B cell (primary cell): Measurements from ENCODE around the gene CAB39L. TPM values are rescaled to one million over a fixed set of nuclear protein-coding genes. Genes with fewer than 3 reads are reported as not detected.

ENCODE experiments used
- ATAC-seq: fragments of 200-7000 bp; cut with Tn5 transposase; one replicate; pipeline ENCODE4 v1.10.0; 2021; ENCODE audit warnings: low read depth, mild to moderate bottlenecking, moderate number of reproducible peaks, moderate library complexity
- CTCF ChIA-PET: fragments of 350-600 bp; sonication (Branson Sonifier 250); formaldehyde crosslinking; loops from one replicate; lab custom pipeline; 2021; ENCODE audit warnings: antibody characterized with exemption, inconsistent platforms; lab: Charles Lee
- POLR2A ChIA-PET: fragments of 350-600 bp; sonication (Branson Sonifier 250); formaldehyde crosslinking; loops from one replicate; lab custom pipeline; 2021; ENCODE audit warnings: antibody characterized with exemption; lab: Charles Lee
- DNase-seq: peaks from one replicate; pipeline ENCODE4 v3.0.0; 2013
- H2AFZ ChIP-seq: 2 replicates; pipeline ENCODE4 v1.6.1; 2012; ENCODE audit warnings: mild to moderate bottlenecking, low read depth, low read length; ENCODE audit not compliant: insufficient read depth, poor library complexity, severe bottlenecking
- H3K27ac ChIP-seq, 2 donors: 1 replicate in 1 of 2; 2 replicates in 1 of 2; pipeline ENCODE4 v1.5.1; 2012 to 2013; ENCODE audit warnings: low read length in 2 of 2, mild to moderate bottlenecking in 2 of 2, moderate library complexity in 1 of 2
- H3K27me3 ChIP-seq, 4 experiments: fragments of 200-600 bp in 1 of 4; sonication (generic) in 1 of 4; replicated peaks in 1 of 4; 1 replicate in 2 of 4; 2 replicates in 2 of 4; pipeline versions ENCODE4 v1.6.1 to v1.7.0; 2013 to 2016; ENCODE audit warnings: low read length in 3 of 4, mild to moderate bottlenecking in 2 of 4, mixed read lengths in 1 of 4, moderate library complexity in 1 of 4; ENCODE audit not compliant: insufficient read depth in 4 of 4, control insufficient read depth in 3 of 4; ENCODE audit errors: control extremely low read depth in 1 of 4
- H3K36me3 ChIP-seq, 2 experiments: replicated peaks in 1 of 2; 1 replicate in 1 of 2; 2 replicates in 1 of 2; pipeline versions ENCODE4 v1.6.1 to v1.7.1; 2013; ENCODE audit warnings: low read length in 1 of 2; ENCODE audit not compliant: insufficient read depth in 2 of 2, control insufficient read depth in 1 of 2; ENCODE audit errors: control extremely low read depth in 1 of 2, extremely low read depth in 1 of 2
- H3K4me1 ChIP-seq, 2 donors: fragments of 200-600 bp in 1 of 2; sonication (generic) in 1 of 2; 1 replicate in 1 of 2; 2 replicates in 1 of 2; pipeline versions ENCODE4 v1.5.1 to v1.6.1; 2013 to 2017; ENCODE audit warnings: low read length in 2 of 2; ENCODE audit not compliant: control insufficient read depth in 2 of 2, insufficient read depth in 2 of 2
- H3K4me2 ChIP-seq: replicated peaks from 2 replicates; pipeline ENCODE3; 2012; ENCODE audit warnings: mild to moderate bottlenecking, low read depth, low read length; ENCODE audit not compliant: poor library complexity, severe bottlenecking
- H3K4me3 ChIP-seq, 5 experiments: fragments of 200-600 bp in 1 of 5; sonication (generic) in 1 of 5; 1 replicate in 3 of 5; 2 replicates in 2 of 5; pipeline versions ENCODE4 v1.5.1 to v1.7.0; 2011 to 2016; ENCODE audit warnings: low read length in 4 of 5, mild to moderate bottlenecking in 4 of 5, low read depth in 2 of 5, control low read depth in 1 of 5, moderate library complexity in 1 of 5; ENCODE audit not compliant: insufficient read depth in 1 of 5; ENCODE audit errors: control extremely low read depth in 1 of 5, extremely low read depth in 1 of 5
- H3K79me2 ChIP-seq: fragments of 200-600 bp; sonication (generic); one replicate; pipeline ENCODE4 v1.6.0; 2016; ENCODE audit warnings: low read length; ENCODE audit not compliant: control insufficient read depth, insufficient read depth
- H3K9ac ChIP-seq: fragments of 200-600 bp; sonication (generic); 2 replicates; pipeline ENCODE4 v1.6.1; 2017; ENCODE audit warnings: mild to moderate bottlenecking, low read length, moderate library complexity
- H3K9me3 ChIP-seq, 3 donors: one replicate each; pipeline versions ENCODE4 v1.6.1 to v1.7.1; 2013; ENCODE audit warnings: low read length in 2 of 3; ENCODE audit not compliant: control insufficient read depth in 2 of 3, insufficient read depth in 1 of 3; ENCODE audit errors: control extremely low read depth in 1 of 3
- H4K20me1 ChIP-seq: 2 replicates; pipeline ENCODE4 v1.6.0; 2012; ENCODE audit warnings: mild to moderate bottlenecking, low read length; ENCODE audit not compliant: insufficient read depth, control insufficient read depth, poor library complexity, severe bottlenecking
- H3K27ac Mint-ChIP-seq: one replicate; pipeline ENCODE4 v1.8.0; 2021; ENCODE audit warnings: mixed read lengths
- H3K27me3 Mint-ChIP-seq: one replicate; pipeline ENCODE4 v1.8.0; 2021; ENCODE audit warnings: mixed read lengths
- H3K4me1 Mint-ChIP-seq: one replicate; pipeline ENCODE4 v1.8.0; 2021; ENCODE audit warnings: mixed read lengths
- H3K4me3 Mint-ChIP-seq: one replicate; pipeline ENCODE4 v1.8.0; 2021; ENCODE audit warnings: mixed read lengths
- H3K9me3 Mint-ChIP-seq: one replicate; pipeline ENCODE4 v1.8.0; 2022; ENCODE audit warnings: mixed read lengths; ENCODE audit not compliant: insufficient read depth
- CTCF ChIP-seq: fragments of 200-600 bp; IDR thresholded peaks from one replicate; pipeline ENCODE4 v1.8.0; 2022; ENCODE audit warnings: antibody characterized with exemption, mild to moderate bottlenecking
- EZH2 ChIP-seq: IDR thresholded peaks from 2 replicates; pipeline ENCODE4 v1.6.1; 2012; ENCODE audit warnings: borderline replicate concordance, low read depth, mild to moderate bottlenecking, moderate library complexity, low read length; ENCODE audit not compliant: insufficient read depth, poor library complexity, severe bottlenecking
- WGBS: methylation state at CpG from one replicate; pipeline ENCODE4 v1.1.5; 2013; ENCODE audit warnings: missing lambda C conversion rate; ENCODE audit not compliant: insufficient coverage; 5-methylcytosine and 5-hydroxymethylcytosine counted together
- intact Hi-C: fragments of 100-400 bp; cut with micrococcal nuclease; formaldehyde crosslinking; loops from one replicate; pipeline ENCODE4 v1.10.0; 2022
- polyA plus RNA-seq: library from polyadenylated mRNA; depleted of rRNA; stranded (reverse); fragments of >200 nt; gene quantifications from 2 replicates; pipeline ENCODE4 v1.2.3, GENCODE V29; 2012
- total RNA-seq, 2 donors: library from RNA; stranded (reverse); fragments of 120-200 nt in 1 of 2; gene quantifications; 1 replicate in 1 of 2; 2 replicates in 1 of 2; pipeline versions ENCODE4 v1.2.3 to v1.2.4, GENCODE V29; 2013 to 2022

CAB39L gene
- total and polyA plus RNA-seq, 2 donors (not counting 1 experiment from before 2014, with no cell fraction given), result 1.5 to 9.6 TPM

GRCh38 chr13:49466292-49466838, 22.5 kb upstream of the CAB39L start:
- Histone ChIP-seq H3K9me3 (peaks cover 7 to 8% (median 7%) of the 10 kb centered on the region in 3 donors), H3K9ac (no peak overlapping the region), H3K4me2 (no peak overlapping the region), H3K79me2 (no peaks in the 10 kb centered on the region), H3K36me3 (peaks cover 12 to 66% of the 10 kb centered on the region in 2 experiments), H4K20me1 (no peaks in the 10 kb centered on the region), H3K27ac (no peak overlapping the region), H2AFZ (no peak overlapping the region), H3K4me3 (no peak overlapping the region), H3K27me3 (no peaks in the 10 kb centered on the region), H3K4me1 (no peaks in the 10 kb centered on the region)
- TF ChIP-seq CTCF (no peak), EZH2 (no peak)
- intact Hi-C loops, result no loop called here
- Mint-ChIP-seq H3K9me3 (no peaks in the 10 kb centered on the region), H3K27ac (no peak overlapping the region), H3K4me1 (no peaks in the 10 kb centered on the region), H3K27me3 (no peaks in the 10 kb centered on the region), H3K4me3 (no peak overlapping the region)
- ATAC-seq (no peak), DNase-seq (no peak)
- no CpG with 5 or more reads among the region's 5 CpGs for WGBS
- POLR2A ChIA-PET, result no interaction called here
- CTCF ChIA-PET, result interaction anchor here (0.5 to 0.9 kb wide), 5 partner anchors 26 to 218 kb away, joined by 3 to 4 read pairs (median 3); partner anchors contain the start of gene PHF11

GRCh38 chr13:49464621-49465325, 20.9 kb upstream of the CAB39L start:
- H2AFZ ChIP-seq, result no peak overlapping the region
- no peak overlapping the region for H3K4me3 ChIP-seq
- no CpG with 5 or more reads among the region's 4 CpGs for WGBS
- ChIA-PET CTCF (interaction anchor here (0.6 to 0.8 kb wide), 2 partner anchors 11 to 78 kb away, joined by 3 to 6 read pairs; no protein-coding TSS in a partner anchor), POLR2A (interaction anchor here (0.7 kb wide), 2 partner anchors 10 to 124 kb away, joined by 4 to 5 read pairs; no protein-coding TSS in a partner anchor)
- DNase-seq (no peak), ATAC-seq (no peak)
- H3K9ac ChIP-seq, result no peak overlapping the region
- intact Hi-C loops, result loop anchor here (5.0 kb wide), 1 partner anchor 37 kb away; no protein-coding TSS in a partner anchor
- H3K4me1 Mint-ChIP-seq, result no peaks in the 10 kb centered on the region
- H3K4me2 ChIP-seq, result no peak overlapping the region
- peaks cover 7 to 10% (median 8%) of the 10 kb centered on the region in 3 donors for H3K9me3 ChIP-seq
- H3K79me2 ChIP-seq, result no peaks in the 10 kb centered on the region
- no peaks in the 10 kb centered on the region for H3K9me3 Mint-ChIP-seq
- H3K27ac Mint-ChIP-seq, result no peak overlapping the region
- peaks cover 12 to 66% of the 10 kb centered on the region in 2 experiments for H3K36me3 ChIP-seq
- H3K4me1 ChIP-seq, result no peaks in the 10 kb centered on the region
- no peaks in the 10 kb centered on the region for H4K20me1 ChIP-seq
- TF ChIP-seq EZH2 (no peak), CTCF (no peak)
- H3K4me3 Mint-ChIP-seq, result no peak overlapping the region
- no peak overlapping the region for H3K27ac ChIP-seq
- no peaks in the 10 kb centered on the region for H3K27me3 Mint-ChIP-seq
- H3K27me3 ChIP-seq, result no peaks in the 10 kb centered on the region
